Cortex of kidney (tissue), 1 donor: Measurements from ENCODE around the gene CD2BP2.
"Not testable (repeated sequence)": the region's sequence is repeated elsewhere in the genome, so short reads cannot be mapped to it uniquely, and the experiment has no call there.

ENCODE experiments used
- DNase-seq: peaks from one replicate; lab custom pipeline; 2025; lab: John Stamatoyannopoulos, UW

The CD2BP2 gene

DNA sequence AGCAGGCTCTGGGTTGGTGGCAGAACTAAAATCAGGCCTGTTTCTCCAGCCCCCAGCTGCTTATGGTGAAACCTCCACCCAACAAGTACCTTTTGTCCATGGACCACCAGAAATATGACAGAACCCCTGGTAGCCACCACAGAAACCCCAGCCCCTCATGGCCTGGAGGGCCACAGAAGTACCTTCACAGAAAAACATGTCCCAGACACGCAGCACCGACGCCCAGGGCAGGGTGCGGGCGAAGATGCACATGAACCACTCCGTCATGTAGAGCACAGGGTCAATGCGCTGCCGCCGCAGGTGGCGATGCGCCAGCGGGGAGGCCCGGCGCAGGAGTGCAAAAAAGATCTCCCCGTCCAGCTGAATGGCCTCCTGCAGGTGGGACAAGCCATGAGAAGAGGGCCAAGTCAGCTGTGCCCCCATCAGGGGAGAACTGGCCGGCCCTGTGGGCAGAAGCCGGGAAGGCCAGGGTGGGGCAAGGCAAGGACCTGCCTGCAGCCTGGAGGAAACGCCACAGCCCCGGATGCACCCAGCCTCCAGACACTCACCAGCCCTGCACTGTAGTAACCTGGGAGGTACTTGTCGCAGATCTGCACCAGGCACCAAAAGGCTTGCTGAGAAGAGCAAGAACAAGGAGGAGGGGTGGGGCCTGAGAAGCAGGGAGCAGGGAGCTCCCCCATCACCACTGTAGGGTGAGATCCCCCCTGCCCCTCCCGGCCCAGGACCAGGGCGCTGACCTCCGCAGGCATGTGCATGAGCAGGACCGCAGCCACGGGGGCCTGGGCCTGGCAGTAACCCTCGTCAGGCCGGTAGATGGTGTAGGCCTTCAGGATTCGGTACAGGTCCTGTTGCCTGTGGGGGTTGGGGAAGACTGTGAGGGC is 4.1 kb upstream of the CD2BP2 start:
- no peak for DNase-seq

DNA sequence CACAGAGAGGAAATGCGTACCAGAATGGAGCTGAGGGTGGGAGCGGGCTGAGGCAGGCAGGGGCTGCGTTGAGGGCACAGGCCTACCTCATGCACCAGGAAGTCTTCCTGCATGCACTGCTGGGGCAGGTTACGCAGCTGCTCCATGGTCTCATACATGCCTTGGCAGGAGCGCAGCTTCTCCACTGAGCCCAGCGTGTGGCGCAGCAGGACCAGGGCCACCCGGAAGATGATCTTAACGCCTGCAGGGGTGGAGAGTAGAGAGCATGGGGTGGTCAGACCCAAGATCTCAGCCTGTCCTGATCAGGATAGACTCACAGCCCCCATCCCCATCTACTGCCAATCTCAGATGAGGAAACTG is 3.4 kb upstream of the CD2BP2 start:
- no peak for DNase-seq

GRCh38 chr16:30357715-30358576 is 2.8 kb upstream of the CD2BP2 start:
- DNase-seq: no peak

- DNase-seq: no peak
Measured at GRCh38 chr16:30357085-30357714, 2.1 kb upstream of the CD2BP2 start.

DNA sequence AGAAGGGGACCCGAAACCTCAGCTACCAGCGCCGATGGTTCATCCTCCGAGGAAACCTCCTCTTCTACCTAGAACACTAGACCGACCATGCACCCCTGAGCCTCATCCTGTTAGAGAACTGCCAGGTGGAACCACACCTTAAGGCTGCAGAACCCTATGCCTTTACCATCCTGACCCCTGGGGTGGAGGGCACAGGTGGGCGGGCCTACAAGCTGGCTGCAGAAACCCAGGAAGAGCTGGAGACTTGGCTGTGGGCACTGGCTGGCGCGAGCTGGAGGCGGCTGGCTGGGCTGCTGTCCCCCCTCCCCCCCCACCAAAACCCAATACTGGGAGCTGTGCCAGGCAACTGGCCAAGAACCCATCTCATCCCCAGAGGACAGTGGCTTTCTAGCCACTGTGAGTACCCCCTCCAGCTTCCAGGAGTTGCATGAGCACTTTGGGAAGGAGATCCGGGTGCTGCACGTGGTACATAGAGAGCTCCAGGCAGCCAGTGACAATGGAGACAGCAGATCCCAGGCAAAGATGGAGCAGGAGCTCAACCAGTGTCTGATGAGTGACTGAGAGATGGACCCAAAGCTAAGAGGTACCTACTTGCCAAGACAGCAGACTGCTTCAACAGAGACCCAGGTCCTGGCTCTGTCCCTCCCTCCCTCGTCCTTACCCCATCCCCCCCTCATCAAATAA is 1.4 kb upstream of the CD2BP2 start:
- no peak for DNase-seq

DNA sequence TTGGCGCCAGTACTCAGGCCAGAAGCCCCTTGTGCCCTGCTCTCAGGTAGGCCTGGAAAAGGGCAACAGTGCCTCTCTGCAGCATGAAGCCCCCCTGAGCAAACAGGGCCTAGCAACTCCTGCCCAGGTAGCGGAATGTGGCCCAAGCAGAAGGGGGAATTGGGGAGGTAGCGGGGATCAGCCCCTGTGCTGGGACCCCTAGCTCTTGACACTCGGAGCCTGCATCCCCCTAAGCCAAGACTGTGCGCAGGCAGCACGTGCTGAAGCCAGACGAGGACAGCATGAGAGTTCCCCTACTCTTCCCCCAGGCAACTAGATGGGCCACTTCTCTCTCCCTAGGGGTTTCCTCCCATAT is 823 bp upstream of the CD2BP2 start:
- no peak for DNase-seq

DNA sequence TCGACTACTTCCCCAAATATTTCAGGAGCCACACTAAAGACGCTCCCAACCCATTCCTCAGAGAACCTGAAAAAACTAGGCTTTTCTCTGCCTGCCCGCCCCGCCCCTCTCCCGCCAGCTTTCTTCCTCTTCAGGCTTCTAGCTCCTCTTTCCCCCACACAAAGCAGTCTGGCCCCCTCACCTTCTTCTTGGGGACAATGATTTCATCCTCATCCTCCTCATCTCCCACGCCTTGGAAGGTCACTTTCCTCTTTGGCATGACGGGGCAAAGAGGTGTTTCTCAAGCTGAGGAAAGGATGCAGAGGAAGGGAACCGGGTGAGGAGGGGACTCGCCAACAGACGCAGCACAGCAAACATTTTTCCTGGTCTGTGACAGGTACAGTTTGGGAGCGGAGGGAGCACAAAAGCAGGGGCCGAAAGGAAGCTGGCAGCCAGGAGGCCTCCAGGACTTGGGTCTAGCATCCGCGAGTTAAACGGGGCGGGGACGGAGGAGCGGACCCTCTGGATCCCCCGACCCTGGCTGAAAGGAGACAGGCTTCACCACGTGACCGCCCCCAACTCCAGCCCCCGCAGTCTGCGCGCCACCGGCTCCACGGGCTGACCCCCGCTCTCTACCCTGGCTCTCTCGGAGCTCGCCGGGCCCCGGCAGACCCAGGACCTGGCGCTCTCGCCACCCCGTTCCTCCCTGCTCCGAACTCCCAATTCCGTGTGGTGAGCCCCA is 525 bp downstream of the CD2BP2 start:
- no peak for DNase-seq

DNA sequence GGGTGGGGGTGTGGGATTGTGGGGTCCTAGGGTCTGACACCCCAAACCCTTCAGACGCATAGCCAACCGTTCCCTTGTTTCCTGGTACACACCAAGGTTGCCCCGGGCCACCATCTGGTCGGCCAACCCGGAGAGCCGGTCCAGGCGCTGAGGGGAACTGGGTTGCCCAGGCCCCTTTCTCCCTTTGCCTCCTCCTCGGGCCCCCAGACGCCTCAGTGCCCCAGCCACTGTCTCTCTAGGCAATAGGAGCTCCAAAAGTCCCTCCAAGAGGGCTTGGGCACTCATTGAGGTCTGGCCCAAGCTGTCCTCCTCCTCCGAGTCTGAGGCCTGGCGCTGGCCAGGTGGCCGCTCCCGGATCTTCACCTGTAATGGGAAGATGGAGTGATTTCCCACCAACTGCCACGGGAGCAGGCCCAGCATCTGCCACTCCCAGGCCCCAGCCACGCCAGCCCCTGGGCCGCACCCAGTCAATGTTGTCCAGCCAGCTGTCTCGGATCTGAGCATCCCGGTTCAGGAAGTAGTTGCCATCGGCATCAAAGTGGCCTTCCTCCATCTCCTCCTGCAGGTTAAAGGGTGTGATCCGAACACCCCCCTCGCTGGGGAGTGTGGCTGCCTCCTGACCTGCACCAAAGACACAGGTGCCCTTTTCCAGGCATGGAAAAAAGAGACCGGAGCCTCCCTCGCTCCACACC is 1.5 kb downstream of the CD2BP2 start:
- DNase-seq: no peak

GRCh38 chr16:30352488-30353401 is 2.4 kb downstream of the CD2BP2 start:
- DNase-seq: no peak

- DNase-seq: no peak
Measured at GRCh38 chr16:30351586-30352419, 3.3 kb downstream of the CD2BP2 start.

GRCh38 chr16:30351001-30351441 is 4.1 kb downstream of the CD2BP2 start:
- DNase-seq: no peak

DNA sequence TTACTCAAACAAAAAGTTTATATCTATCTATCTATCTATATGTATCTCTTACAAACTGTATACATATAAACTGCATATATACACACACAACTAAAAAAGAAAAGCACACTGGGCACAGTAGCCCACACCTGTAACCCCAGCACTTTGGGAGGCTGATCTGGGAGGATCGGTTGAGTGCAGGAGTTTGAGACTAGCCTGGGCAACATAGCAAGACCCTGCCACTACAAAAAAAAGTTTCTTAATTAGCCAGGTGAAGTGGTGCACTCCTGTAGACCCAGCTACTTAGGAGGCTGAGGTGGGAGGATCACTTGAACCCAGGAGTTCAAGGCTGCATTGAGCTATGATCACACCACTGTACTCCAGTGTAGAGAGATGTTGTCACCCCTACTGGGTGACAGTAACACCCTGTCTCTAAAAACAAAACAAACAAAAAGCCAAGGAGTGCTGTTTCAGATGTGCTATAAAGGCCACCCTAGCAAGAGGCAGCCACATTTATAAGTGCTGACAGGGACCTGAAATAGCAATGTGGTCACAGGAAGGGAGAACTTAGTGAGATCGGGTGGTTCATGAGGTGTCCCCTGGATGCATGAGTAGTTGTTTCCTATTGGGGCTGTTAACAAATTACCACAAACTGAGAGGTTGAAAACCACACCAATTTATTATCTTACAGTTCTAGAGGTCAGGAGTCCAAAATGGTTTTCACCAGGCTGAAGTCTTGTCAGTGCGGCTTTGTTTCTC is 4.8 kb downstream of the CD2BP2 start:
- DNase-seq: no peak

GRCh38 chr16:30349675-30350074 is 5.4 kb downstream of the CD2BP2 start:
- no peak for DNase-seq

DNA sequence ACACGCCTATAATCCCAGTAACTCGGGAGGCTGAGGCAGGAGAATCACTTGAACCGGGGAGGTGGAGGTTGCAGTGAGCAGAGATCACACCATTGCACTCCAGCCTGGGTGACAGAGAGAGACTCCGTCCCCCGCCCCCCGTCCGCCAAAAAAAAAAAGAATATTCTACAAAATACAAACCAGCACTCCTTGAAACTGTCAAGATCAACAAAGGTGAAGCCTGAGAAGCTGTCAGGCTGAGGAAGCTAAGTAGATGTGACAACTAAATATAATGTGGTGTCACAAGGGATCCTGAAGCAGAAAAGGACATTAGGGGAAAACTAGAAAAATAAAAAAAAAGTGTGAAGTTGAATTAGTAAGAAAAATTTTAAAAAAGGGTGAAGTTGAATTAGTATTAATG is 6.2 kb downstream of the CD2BP2 start:
- DNase-seq: no peak

- DNase-seq: no peak
Measured at GRCh38 chr16:30348113-30348512, 7.0 kb downstream of the CD2BP2 start.

- no peak for DNase-seq
Measured at GRCh38 chr16:30346286-30346685, 8.8 kb downstream of the CD2BP2 start.

DNA sequence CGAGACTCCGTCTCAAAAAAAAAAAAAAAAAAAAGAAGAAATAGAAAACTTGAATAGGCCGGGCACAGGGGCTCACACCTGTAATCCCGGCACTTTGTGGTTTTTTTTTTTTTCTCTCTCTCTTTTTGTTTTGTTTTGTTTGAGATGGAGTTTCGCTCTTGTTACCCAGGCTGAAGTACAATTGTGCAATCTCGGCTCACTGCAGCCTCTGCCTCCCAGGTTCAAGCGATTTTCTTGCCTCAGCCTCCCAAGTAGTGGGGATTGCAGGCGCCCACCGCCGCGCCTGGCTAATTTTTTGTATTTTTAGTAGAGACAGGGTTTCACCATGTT is 11.7 kb downstream of the CD2BP2 start:
- not testable (repeated sequence) for DNase-seq
